NCI-H1105 treated with DMSO at 0.1 percent for 48 hours (cell line): ENCODE results near the gene CSNK1A1L.

Source experiments
- DNase-seq: peaks from one replicate; lab custom pipeline; 2025; lab: John Stamatoyannopoulos, UW

Gene CSNK1A1L

GRCh38 chr13:37106642-37107041 lies 1.2 kb upstream of the CSNK1A1L start:
- no peak for DNase-seq

GRCh38 chr13:37102896-37103295 lies 2.6 kb downstream of the CSNK1A1L start:
- no peak for DNase-seq

- no peak for DNase-seq
Observed at GRCh38 chr13:37101201-37101600, 4.3 kb downstream of the CSNK1A1L start.

- DNase-seq = no peak
Observed at GRCh38 chr13:37100731-37101130, 4.7 kb downstream of the CSNK1A1L start.

GRCh38 chr13:37097076-37097475 lies 8.4 kb downstream of the CSNK1A1L start:
- no peak for DNase-seq

- no peak for DNase-seq
Observed at GRCh38 chr13:37094840-37095239, 10.6 kb downstream of the CSNK1A1L start.

- no peak for DNase-seq
Observed at GRCh38 chr13:37094099-37094498, 11.4 kb downstream of the CSNK1A1L start.

GRCh38 chr13:37091835-37092234 lies 13.6 kb downstream of the CSNK1A1L start:
- no peak for DNase-seq

- DNase-seq = no peak
Observed at GRCh38 chr13:37090912-37091311, 14.6 kb downstream of the CSNK1A1L start.

- no peak for DNase-seq
Observed at GRCh38 chr13:37089495-37089894, 16.0 kb downstream of the CSNK1A1L start.

- DNase-seq = no peak
Observed at GRCh38 chr13:37087486-37087885, 18.0 kb downstream of the CSNK1A1L start.

GRCh38 chr13:37085606-37086005 lies 19.9 kb downstream of the CSNK1A1L start:
- DNase-seq = no peak

GRCh38 chr13:37076818-37077217 lies 28.6 kb downstream of the CSNK1A1L start:
- DNase-seq = no peak

GRCh38 chr13:37075164-37075563 lies 30.3 kb downstream of the CSNK1A1L start:
- DNase-seq = no peak

GRCh38 chr13:37074703-37075102 lies 30.8 kb downstream of the CSNK1A1L start:
- DNase-seq = peak; percentile 39

GRCh38 chr13:37072024-37072423 lies 33.4 kb downstream of the CSNK1A1L start:
- no peak for DNase-seq

- DNase-seq = no peak
Observed at GRCh38 chr13:37070956-37071355, 34.5 kb downstream of the CSNK1A1L start.

- no peak for DNase-seq
Observed at GRCh38 chr13:37070145-37070695, 35.2 kb downstream of the CSNK1A1L start.

GRCh38 chr13:37069597-37070103 lies 35.8 kb downstream of the CSNK1A1L start:
- DNase-seq = no peak

- no peak for DNase-seq
Observed at GRCh38 chr13:37068962-37069361, 36.5 kb downstream of the CSNK1A1L start.

GRCh38 chr13:37067874-37068273 lies 37.6 kb downstream of the CSNK1A1L start:
- no peak for DNase-seq

- no peak for DNase-seq
Observed at GRCh38 chr13:37065890-37066526, 39.5 kb downstream of the CSNK1A1L start.

GRCh38 chr13:37059848-37060192 lies 45.6 kb downstream of the CSNK1A1L start:
- DNase-seq = no peak
